Stimulated activated CD4-positive, alpha-beta T cell treated with anti-CD3 and anti-CD28 coated beads, Interleukin-12 subunit alpha, Interleukin-12 subunit beta, amount 100 ng/mL, for 48 hours (primary cell): Measurements from ENCODE around the gene TMIGD3.
A peak's percentile ranks its signal among the peaks of the same experiment; 100 is the strongest.

Experiments
- DNase-seq, 3 donors: peaks; one replicate each; pipeline ENCODE4 v3.0.0-alpha.2; 2020; ENCODE audit warnings: low read depth in 2 of 3, low spot score in 1 of 3

Gene TMIGD3

DNA sequence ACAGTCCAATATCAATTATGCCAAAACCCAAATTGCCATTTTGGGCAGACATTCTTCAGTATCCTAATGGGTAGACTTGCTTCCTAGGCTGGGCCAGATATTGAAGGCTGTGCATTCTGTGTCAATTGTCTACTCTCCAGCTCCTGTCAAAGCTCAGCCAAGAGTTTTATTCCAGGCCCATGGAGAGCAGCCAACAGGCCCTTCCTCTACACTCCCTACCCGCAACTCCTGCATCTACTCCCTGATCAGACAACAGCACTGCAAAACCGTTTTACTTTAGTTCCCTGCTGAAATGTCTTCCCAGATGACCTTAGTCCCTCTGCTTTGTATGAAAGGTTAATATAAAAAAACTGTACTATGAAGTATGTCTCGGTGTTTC, 6.6 kb upstream of the TMIGD3 start:
- no peak for DNase-seq

DNA sequence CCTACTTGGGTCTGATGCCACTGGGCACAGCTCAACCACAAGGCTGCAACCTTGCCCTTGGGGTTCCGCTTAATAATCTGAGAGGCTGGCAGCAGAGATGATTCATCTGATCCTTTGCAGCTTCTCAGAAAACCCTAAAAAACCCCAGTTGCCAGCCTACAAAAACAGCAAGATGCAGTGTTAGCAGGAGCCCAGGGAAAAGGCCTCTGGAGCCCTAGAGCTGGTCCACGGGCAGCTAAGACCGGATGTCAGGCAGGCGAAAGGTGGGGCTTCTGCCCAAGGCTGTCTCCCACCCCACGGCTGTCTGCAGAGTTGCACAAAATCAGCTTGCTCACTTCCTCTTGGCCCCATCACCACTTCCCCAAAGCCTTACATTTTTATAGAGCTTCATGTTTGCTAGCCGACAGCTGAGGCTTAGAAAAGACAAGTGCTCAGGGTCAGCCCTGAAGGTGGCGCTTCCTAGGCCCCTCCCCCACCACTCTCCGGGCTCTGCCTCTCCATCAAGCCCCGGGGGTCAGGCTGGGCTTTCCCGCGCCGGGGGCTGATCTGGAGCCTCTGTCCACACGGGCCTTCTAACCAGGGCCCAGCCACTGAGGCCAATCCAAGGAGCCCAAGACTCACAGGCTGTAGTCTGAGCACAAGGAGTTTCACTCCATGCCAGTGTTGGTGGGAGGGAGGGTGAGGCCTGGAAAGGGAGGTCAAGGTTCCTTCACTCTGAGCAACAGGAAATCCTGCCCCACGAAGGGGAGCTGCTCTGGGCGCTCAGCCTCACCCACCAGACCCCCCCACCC, 4.2 kb upstream of the TMIGD3 start:
- DNase-seq, result peak; percentile 32 to 50 (median 43)

DNA sequence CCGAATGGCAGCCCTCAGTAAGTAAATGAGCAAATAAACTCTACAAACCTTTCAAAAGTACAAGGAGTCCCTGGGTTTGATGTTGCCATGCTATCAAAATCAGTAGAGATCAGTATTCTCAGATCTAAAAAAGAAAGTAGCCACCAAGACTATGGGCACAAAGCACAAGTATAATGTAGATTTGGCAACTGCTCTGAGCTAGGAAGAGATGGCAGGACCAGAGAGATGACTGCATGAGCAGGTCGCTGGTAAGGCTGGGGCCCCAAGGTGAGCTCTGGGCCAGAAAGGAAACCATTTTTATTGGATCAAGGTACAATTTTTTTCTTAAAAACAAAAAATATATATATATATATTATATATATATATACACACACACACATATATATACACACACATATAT, 3.1 kb upstream of the TMIGD3 start:
- DNase-seq, result no peak

- DNase-seq, result no peak
Observed at GRCh38 chr1:111505641-111506119, 2.2 kb upstream of the TMIGD3 start.

- no peak for DNase-seq
Observed at GRCh38 chr1:111504097-111504496, 664 bp upstream of the TMIGD3 start.

DNA sequence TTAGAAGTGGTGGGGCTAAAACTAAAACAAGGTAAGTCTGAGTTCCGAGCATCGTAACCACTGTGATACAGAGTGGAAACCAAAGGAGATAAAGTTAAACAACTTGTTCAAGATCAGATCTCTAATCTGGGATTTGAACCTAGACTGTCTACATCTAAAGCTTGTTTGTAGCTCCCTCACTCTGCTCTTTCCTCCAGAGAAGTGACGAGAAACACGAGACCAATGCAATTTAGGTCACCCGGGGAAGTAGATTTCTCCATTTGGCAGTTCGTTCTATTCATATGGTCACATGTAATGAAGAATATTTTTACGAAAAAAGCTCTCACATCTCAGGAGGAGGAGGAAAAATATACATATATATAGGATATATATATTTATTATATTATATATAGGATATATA, 1.8 kb downstream of the TMIGD3 start:
- DNase-seq, result no peak

GRCh38 chr1:111499026-111499785, 4.2 kb downstream of the TMIGD3 start:
- no peak for DNase-seq

DNA sequence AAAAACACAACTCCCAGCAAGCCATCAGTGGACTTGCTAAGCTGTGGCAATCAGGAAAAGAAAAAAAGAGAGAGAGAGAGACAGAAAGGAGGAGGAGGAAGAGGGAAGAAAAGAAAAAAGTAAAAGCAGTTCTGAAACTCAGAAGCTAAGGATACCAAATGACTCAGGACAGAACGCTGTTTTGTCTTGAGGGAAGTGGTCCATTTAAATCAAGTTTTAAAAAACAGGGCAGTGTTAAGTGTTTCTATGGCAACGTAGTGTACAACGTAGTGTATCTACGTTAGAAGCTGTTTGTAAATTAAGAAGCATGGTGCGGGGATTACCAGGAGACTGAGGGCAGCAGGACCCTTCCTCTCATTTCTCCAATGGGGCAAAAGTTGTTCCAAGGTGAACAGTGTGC, 5.8 kb downstream of the TMIGD3 start:
- no peak for DNase-seq

DNA sequence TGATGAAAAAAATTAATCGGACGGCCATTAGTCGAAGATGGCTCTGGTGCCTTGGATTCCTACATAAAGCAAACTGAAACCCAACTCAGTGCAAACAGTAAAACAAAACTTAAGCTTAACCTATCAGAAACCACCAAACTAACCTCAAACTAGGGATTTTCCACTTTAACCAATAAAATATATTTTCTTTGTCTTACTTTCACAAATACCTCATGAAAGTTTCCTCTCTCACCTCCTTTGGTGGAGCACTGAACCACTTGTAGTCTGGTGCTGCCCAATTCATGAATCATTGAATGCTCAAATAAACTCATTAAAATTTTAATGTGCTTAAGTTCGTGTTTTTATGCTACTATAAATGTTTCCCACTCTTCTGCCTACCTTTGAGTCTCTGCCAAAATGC, 7.0 kb downstream of the TMIGD3 start:
- DNase-seq, result no peak

GRCh38 chr1:111491070-111491469, 12.4 kb downstream of the TMIGD3 start:
- DNase-seq, result no peak

DNA sequence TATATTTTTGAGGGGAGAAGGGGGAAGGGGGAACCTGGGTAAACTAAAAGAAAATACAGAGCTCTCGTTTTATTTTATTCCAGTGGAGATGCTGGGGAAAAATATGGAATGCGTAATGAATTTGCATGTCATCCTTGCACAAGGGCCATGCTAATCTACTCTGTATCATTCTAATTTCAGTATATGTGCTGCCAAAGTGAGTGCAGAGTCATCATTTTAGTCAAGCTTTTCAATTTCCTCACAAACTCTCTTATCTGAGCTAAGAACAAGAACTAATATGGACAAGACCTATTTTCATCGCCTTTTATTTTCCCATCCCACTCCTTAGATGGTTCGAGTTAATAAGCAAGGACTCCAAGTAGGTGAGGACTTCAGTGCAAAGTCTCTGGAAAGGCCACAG, 13.2 kb downstream of the TMIGD3 start:
- no peak for DNase-seq

- no peak for DNase-seq
Observed at GRCh38 chr1:111489604-111490003, 13.8 kb downstream of the TMIGD3 start.

DNA sequence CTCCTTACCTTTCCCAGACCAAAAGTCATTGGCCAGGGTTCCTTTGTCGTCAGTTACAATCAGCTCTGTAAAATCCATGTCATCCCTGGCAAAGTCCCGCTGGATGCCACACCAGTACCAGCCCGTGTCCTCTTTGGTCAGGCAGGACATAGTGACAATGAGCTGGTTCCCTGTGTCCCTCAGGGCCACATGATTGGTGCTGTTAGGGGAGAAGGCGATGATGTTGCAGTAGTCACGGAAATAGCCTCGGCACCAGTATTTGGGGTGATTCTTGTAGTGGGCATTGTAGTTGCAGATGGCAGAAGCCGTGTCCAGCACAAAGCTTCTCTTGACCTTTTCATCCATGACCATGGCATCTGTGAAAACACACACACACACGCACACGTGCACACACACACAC, 14.8 kb downstream of the TMIGD3 start:
- no peak for DNase-seq

- DNase-seq, result no peak
Observed at GRCh38 chr1:111487133-111487532, 16.3 kb downstream of the TMIGD3 start.

DNA sequence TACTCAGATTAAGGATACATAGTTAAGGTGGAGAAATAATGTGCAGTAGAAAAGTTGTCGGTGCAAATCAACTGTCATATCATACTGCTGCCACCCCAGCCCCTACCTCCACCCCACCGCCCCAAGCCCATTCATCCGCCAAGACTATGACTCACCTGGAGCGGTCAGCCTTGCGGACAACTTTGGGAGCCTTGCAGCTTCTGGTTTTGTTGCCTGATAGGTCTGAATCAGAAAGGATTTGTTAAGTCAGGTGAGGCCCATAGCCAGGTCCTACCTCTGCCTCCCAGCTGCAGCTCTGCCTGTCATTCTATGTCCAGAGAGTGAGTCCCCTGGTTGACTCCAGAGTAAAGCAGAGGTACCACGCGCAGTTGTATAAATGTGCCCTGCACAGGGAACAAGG, 17.0 kb downstream of the TMIGD3 start:
- DNase-seq, result no peak

- DNase-seq, result no peak
Observed at GRCh38 chr1:111484391-111485026, 18.9 kb downstream of the TMIGD3 start.

DNA sequence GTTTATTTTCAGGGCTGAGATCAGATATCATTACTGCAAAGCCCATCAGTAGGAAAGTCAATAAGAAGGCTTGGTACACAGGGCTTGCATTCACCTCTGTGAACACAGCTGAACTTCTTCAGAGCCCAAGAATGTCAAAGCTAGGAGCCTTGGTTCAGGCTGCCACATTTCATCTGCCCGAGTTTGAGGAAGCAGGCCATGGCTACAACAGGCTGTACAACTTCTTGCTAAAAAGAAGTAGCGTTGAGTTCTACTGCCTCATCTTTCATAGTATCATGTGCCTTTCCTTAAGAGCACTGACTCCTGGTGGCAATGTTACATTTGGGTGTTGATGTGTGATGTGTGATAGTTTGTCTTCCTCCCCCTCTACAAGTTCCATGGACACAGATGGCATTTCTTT, 19.6 kb downstream of the TMIGD3 start:
- DNase-seq, result no peak

GRCh38 chr1:111483166-111483565, 20.3 kb downstream of the TMIGD3 start:
- no peak for DNase-seq

GRCh38 chr1:111481387-111482221, 21.8 kb downstream of the TMIGD3 start:
- peak; percentile 42 to 48 (median 45) for DNase-seq

DNA sequence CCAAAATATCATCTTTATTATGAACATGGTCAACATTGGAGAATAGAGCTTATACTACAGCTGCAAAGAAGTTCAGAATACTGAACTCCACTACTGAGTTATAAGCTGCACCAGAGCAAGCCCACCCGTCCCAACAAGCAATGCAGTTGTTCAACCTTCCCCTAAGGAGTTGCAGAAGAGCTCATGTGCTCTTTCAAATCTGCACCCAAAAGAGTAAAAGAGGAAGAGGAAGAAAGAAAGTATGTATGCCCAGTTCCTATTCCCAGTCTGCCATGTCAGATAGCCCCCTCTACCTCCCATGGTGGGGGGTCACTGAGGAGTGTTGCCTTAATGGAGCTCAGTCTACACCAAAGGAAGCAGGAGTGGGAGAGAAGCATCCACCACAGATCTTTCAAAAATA, 22.8 kb downstream of the TMIGD3 start:
- no peak for DNase-seq

- no peak for DNase-seq
Observed at GRCh38 chr1:111476761-111477309, 26.6 kb downstream of the TMIGD3 start.
